GM23338 (cell line): ENCODE results near the gene CYS1. TPM values are rescaled to one million over a fixed set of nuclear protein-coding genes. Genes with fewer than 3 reads are reported as not detected.

ENCODE experiments used
- ATAC-seq: fragments of 200-7000 bp; cut with Tn5 transposase; 3 replicates; pipeline ENCODE4 v1.9.1; 2020
- DNase-seq: peaks from one replicate; pipeline ENCODE4 v3.0.0-alpha.2; 2015; ENCODE audit warnings: low spot score
- H2AFZ ChIP-seq: fragments of 200-600 bp; sonication (generic); 2 replicates; pipeline ENCODE4 v1.8.0; 2016; ENCODE audit warnings: antibody characterized with exemption, mild to moderate bottlenecking, moderate library complexity
- H3F3A ChIP-seq: fragments of 200-600 bp; sonication (generic); replicated peaks from 2 replicates; pipeline ENCODE4 v1.8.0; 2017; ENCODE audit warnings: antibody characterized with exemption, mixed run types, low read depth
- H3K27ac ChIP-seq: fragments of 200-600 bp; sonication (generic); 2 replicates; pipeline ENCODE4 v1.6.1; 2016; ENCODE audit warnings: low read depth
- H3K27me3 ChIP-seq: fragments of 200-600 bp; sonication (generic); 2 replicates; pipeline ENCODE4 v1.8.0; 2016; ENCODE audit warnings: mild to moderate bottlenecking, mixed run types, moderate library complexity; ENCODE audit not compliant: insufficient read depth
- H3K36me3 ChIP-seq: fragments of 200-600 bp; sonication (generic); 2 replicates; pipeline ENCODE4 v1.8.0; 2016; ENCODE audit warnings: mild to moderate bottlenecking; ENCODE audit not compliant: insufficient read depth
- H3K4me1 ChIP-seq: fragments of 200-600 bp; sonication (generic); 2 replicates; pipeline ENCODE4 v1.8.0; 2016; ENCODE audit warnings: mild to moderate bottlenecking, moderate library complexity; ENCODE audit not compliant: insufficient read depth
- H3K4me2 ChIP-seq: fragments of 200-600 bp; sonication (generic); 2 replicates; pipeline ENCODE4 v1.7.1; 2017; ENCODE audit warnings: mixed run types
- H3K4me3 ChIP-seq: fragments of 200-600 bp; sonication (generic); 2 replicates; pipeline ENCODE4 v1.6.1; 2016; ENCODE audit warnings: mixed run types
- H3K79me2 ChIP-seq: fragments of 200-600 bp; sonication (generic); replicated peaks from 2 replicates; pipeline ENCODE4 v1.8.0; 2017; ENCODE audit warnings: mild to moderate bottlenecking; ENCODE audit not compliant: insufficient read depth
- H3K9me2 ChIP-seq: fragments of 200-600 bp; sonication (generic); 2 replicates; pipeline ENCODE4 v1.8.0; 2017; ENCODE audit not compliant: insufficient read depth
- H4K20me1 ChIP-seq: fragments of 200-600 bp; sonication (generic); replicated peaks from 2 replicates; pipeline ENCODE4 v1.8.0; 2017; ENCODE audit warnings: mild to moderate bottlenecking; ENCODE audit not compliant: insufficient read depth
- H3K27ac Mint-ChIP-seq: 2 replicates; pipeline ENCODE4 v1.8.0; 2020; ENCODE audit warnings: inconsistent platforms, mild to moderate bottlenecking, moderate library complexity, mixed read lengths
- H3K27me3 Mint-ChIP-seq: 3 replicates; pipeline ENCODE4 v1.8.0; 2022; ENCODE audit warnings: low read depth, mild to moderate bottlenecking, moderate library complexity, mixed read lengths, inconsistent platforms; ENCODE audit not compliant: insufficient read depth, poor library complexity
- H3K36me3 Mint-ChIP-seq: 3 replicates; pipeline ENCODE4 v1.8.0; 2021; ENCODE audit warnings: low read depth, mild to moderate bottlenecking, inconsistent platforms, moderate library complexity, mixed read lengths
- H3K4me1 Mint-ChIP-seq: 3 replicates; pipeline ENCODE4 v1.8.0; 2020; ENCODE audit warnings: mild to moderate bottlenecking, inconsistent platforms, mixed read lengths
- H3K4me3 Mint-ChIP-seq: 3 replicates; pipeline ENCODE4 v1.8.0; 2021; ENCODE audit warnings: moderate library complexity, mild to moderate bottlenecking, inconsistent platforms, mixed read lengths
- H3K9me3 Mint-ChIP-seq: 3 replicates; pipeline ENCODE4 v1.8.0; 2020; ENCODE audit warnings: moderate library complexity, mild to moderate bottlenecking, inconsistent platforms, mixed read lengths
- CREB1 ChIP-seq: fragments of 250-450 bp; sonication (Bioruptor Pico); IDR thresholded peaks from 2 replicates; pipeline ENCODE4 v1.5.0; 2020; ENCODE audit warnings: low read depth, mild to moderate bottlenecking, moderate library complexity
- CTCF ChIP-seq, 2 experiments: fragments of 200-600 bp in 1 of 2; sonication (generic) in 1 of 2; conservative IDR thresholded peaks; 2 replicates each; pipeline versions ENCODE4 v1.5.1 to v1.6.1; 2016 to 2017; ENCODE audit warnings: antibody characterized with exemption in 2 of 2, low read depth in 2 of 2, mild to moderate bottlenecking in 2 of 2, moderate library complexity in 1 of 2
- ETS1 ChIP-seq: IDR thresholded peaks from 2 replicates; pipeline ENCODE4 v1.6.1; 2016; ENCODE audit warnings: antibody characterized with exemption
- EZH2 ChIP-seq: fragments of 200-600 bp; sonication (generic); IDR thresholded peaks from one replicate; pipeline ENCODE4 v1.8.0; 2017; ENCODE audit warnings: antibody characterized with exemption, mild to moderate bottlenecking, low read depth; ENCODE audit not compliant: unreplicated experiment
- EZH2phosphoT487 ChIP-seq: fragments of 200-600 bp; sonication (generic); IDR thresholded peaks from one replicate; pipeline ENCODE4 v1.8.1; 2018; ENCODE audit warnings: antibody characterized with exemption; ENCODE audit not compliant: unreplicated experiment
- JUNB ChIP-seq: IDR thresholded peaks from one replicate; pipeline ENCODE4 v1.6.1; 2016; ENCODE audit warnings: antibody characterized with exemption; ENCODE audit not compliant: unreplicated experiment
- NANOG ChIP-seq: IDR thresholded peaks from 2 replicates; pipeline ENCODE4 v1.6.1; 2016; ENCODE audit warnings: antibody characterized with exemption, borderline replicate concordance
- POLR2AphosphoS5 ChIP-seq: IDR thresholded peaks from 2 replicates; pipeline ENCODE4 v1.6.1; 2016; ENCODE audit warnings: antibody characterized with exemption, low read depth
- REST ChIP-seq: IDR thresholded peaks from one replicate; pipeline ENCODE4 v1.6.1; 2018; ENCODE audit warnings: antibody characterized with exemption; ENCODE audit not compliant: unreplicated experiment
- STAT1 ChIP-seq: IDR thresholded peaks from one replicate; pipeline ENCODE4 v1.6.1; 2016; ENCODE audit warnings: antibody characterized with exemption; ENCODE audit not compliant: unreplicated experiment
- ZNF114 ChIP-seq: fragments of 250-450 bp; sonication (Bioruptor Pico); IDR thresholded peaks from 2 replicates; pipeline ENCODE4 v1.5.0; 2020; ENCODE audit warnings: mild to moderate bottlenecking, moderate library complexity
- ZNF331 ChIP-seq: fragments of 250-450 bp; sonication (Bioruptor Pico); IDR thresholded peaks from 2 replicates; pipeline ENCODE4 v1.5.0; 2020; ENCODE audit warnings: low read depth, mild to moderate bottlenecking, moderate library complexity
- ZNF462 ChIP-seq: fragments of 250-450 bp; sonication (Bioruptor Pico); IDR thresholded peaks from 2 replicates; pipeline ENCODE4 v1.5.0; 2020; ENCODE audit warnings: mild to moderate bottlenecking, moderate library complexity
- polyA plus RNA-seq: library from polyadenylated mRNA; unstranded; fragments of >200 nt; fragmentation: Nextera tagmentation; extraction: Ambion mirVana; gene quantifications from 2 replicates; pipeline ENCODE4 v1.2.1, GENCODE V29; 2016
- total RNA-seq: library from RNA; depleted of rRNA; stranded (reverse); fragments of >200 nt; shearing (Covaris generic); gene quantifications from 2 replicates; pipeline ENCODE4 v1.2.3, GENCODE V29; 2014

CYS1 gene
- total and polyA plus RNA-seq, 2 experiments from 2014 or later = 0.31 to 0.32 TPM

GRCh38 chr2:10052216-10052615 is 28.0 kb downstream of the CYS1 start:
- 0 out of 2 replicates have a peak, but pooled peaks cover 7% of the 10 kb centered on the region for H3F3A ChIP-seq
- H3K4me1 ChIP-seq = peaks cover 11% of the 10 kb centered on the region; the same call in 1 of the 2 replicates
- no peak overlapping the region for H3K4me2 ChIP-seq
- H2AFZ ChIP-seq = no peak overlapping the region
- Mint-ChIP-seq H3K36me3 (peaks cover 11% of the 10 kb centered on the region), H3K27ac (no peak overlapping the region), H3K4me1 (peaks cover 21% of the 10 kb centered on the region), H3K27me3 (peaks cover 4% of the 10 kb centered on the region), H3K9me3 (no peaks in the 10 kb centered on the region), H3K4me3 (no peak overlapping the region)
- H3K9me2 ChIP-seq = no peaks in the 10 kb centered on the region
- TF ChIP-seq JUNB (no peak), CTCF (conservative IDR thresholded peaks at IDR 0.05; ENCODE audit: low read depth in 2 of 2) (no peak), ZNF462 (CRISPR knock-in tag) (no peak), ZNF331 (CRISPR knock-in tag) (no peak), NANOG (no peak), CREB1 (no peak), REST (no peak), STAT1 (no peak), EZH2phosphoT487 (no peak), ZNF114 (CRISPR knock-in tag) (no peak), EZH2 (no peak), ETS1 (no peak), POLR2AphosphoS5 (no peak)
- H4K20me1 ChIP-seq = peaks cover 7% of the 10 kb centered on the region
- DNase-seq (no peak), ATAC-seq (no peak)
- no peak overlapping the region for H3K27ac ChIP-seq
- H3K27me3 ChIP-seq = no peaks in the 10 kb centered on the region
- no peaks in the 10 kb centered on the region for H3K36me3 ChIP-seq
- H3K4me3 ChIP-seq = no peak overlapping the region
- no peaks in the 10 kb centered on the region for H3K79me2 ChIP-seq
